ENCODE results near the gene SMARCA2.

The SMARCA2 gene

GRCh38 chr9:2107906-2108451 lies 92.8 kb downstream of the SMARCA2 start:
- WGBS (ENCODE audit: insufficient coverage) = 98% methylated on average over 5 of the region's 5 CpGs
- Histone ChIP-seq H3K36me3 (ENCODE audit: control insufficient read depth in 4 of 4, insufficient read depth in 4 of 4, low read length in 3 of 4) (peaks cover 30 to 90% (median 66%) of the 10 kb centered on the region in 4 experiments), H3K27ac (ENCODE audit: insufficient read depth in 1 of 2, low read depth in 1 of 2, low read length in 2 of 2, poor library complexity in 1 of 2, severe bottlenecking in 2 of 2) (no peak overlapping the region)

GRCh38 chr9:2109069-2109650 lies 94.0 kb downstream of the SMARCA2 start:
- Histone ChIP-seq H3K27ac (ENCODE audit: insufficient read depth in 1 of 2, low read depth in 1 of 2, low read length in 2 of 2, poor library complexity in 1 of 2, severe bottlenecking in 2 of 2) (no peak overlapping the region), H3K4me3 (ENCODE audit: control insufficient read depth in 1 of 7, extremely low read depth in 1 of 7, insufficient read depth in 4 of 7, low read depth in 2 of 7, low read length in 6 of 7) (no peak overlapping the region), H3K27me3 (replicated peaks in 2 of 5; ENCODE audit: control insufficient read depth in 4 of 5, insufficient read depth in 5 of 5, low read length in 4 of 5) (no peaks in the 10 kb centered on the region), H3K36me3 (ENCODE audit: control insufficient read depth in 4 of 4, insufficient read depth in 4 of 4, low read length in 3 of 4) (peaks cover 38 to 91% (median 66%) of the 10 kb centered on the region in 4 experiments), H3K9me3 (ENCODE audit: control extremely low read depth in 1 of 5, control insufficient read depth in 4 of 5, insufficient read depth in 2 of 5, low read depth in 1 of 5, low read length in 4 of 5) (no peaks in the 10 kb centered on the region), H3K4me1 (ENCODE audit: control extremely low read depth in 1 of 4, control insufficient read depth in 4 of 4, insufficient read depth in 4 of 4, low read length in 3 of 4) (no peaks in the 10 kb centered on the region)
- DNase-seq = no peak
- no CpG with 5 or more reads among the region's 2 CpGs for WGBS (ENCODE audit: insufficient coverage)
- ChIA-PET POLR2A (interaction anchor here (0.6 kb wide), 1 partner anchor 10 kb away, joined by 3 read pairs; no protein-coding TSS in a partner anchor), CTCF (interaction anchor here (0.7 kb wide), 1 partner anchor 15 kb away, joined by 4 read pairs; no protein-coding TSS in a partner anchor)

More at GRCh38 chr9:2107906-2108451, 92.8 kb downstream of the SMARCA2 start:
- ChIA-PET CTCF (interaction anchor here (0.8 kb wide), 1 partner anchor 28 kb away, joined by 3 read pairs; no protein-coding TSS in a partner anchor), POLR2A (no interaction called here)
- Histone ChIP-seq H3K27me3 (replicated peaks in 2 of 5; ENCODE audit: control insufficient read depth in 4 of 5, insufficient read depth in 5 of 5, low read length in 4 of 5) (no peaks in the 10 kb centered on the region), H3K4me3 (ENCODE audit: control insufficient read depth in 1 of 7, extremely low read depth in 1 of 7, insufficient read depth in 4 of 7, low read depth in 2 of 7, low read length in 6 of 7) (no peak overlapping the region), H3K4me1 (ENCODE audit: control extremely low read depth in 1 of 4, control insufficient read depth in 4 of 4, insufficient read depth in 4 of 4, low read length in 3 of 4) (no peaks in the 10 kb centered on the region), H3K9me3 (ENCODE audit: control extremely low read depth in 1 of 5, control insufficient read depth in 4 of 5, insufficient read depth in 2 of 5, low read depth in 1 of 5, low read length in 4 of 5) (no peaks in the 10 kb centered on the region)
- no peak for DNase-seq

- Histone ChIP-seq H3K27me3 (replicated peaks in 2 of 5; ENCODE audit: control insufficient read depth in 4 of 5, insufficient read depth in 5 of 5, low read length in 4 of 5) (no peaks in the 10 kb centered on the region), H3K36me3 (ENCODE audit: control insufficient read depth in 4 of 4, insufficient read depth in 4 of 4, low read length in 3 of 4) (peaks cover 39 to 89% (median 62%) of the 10 kb centered on the region in 4 experiments), H3K9me3 (ENCODE audit: control extremely low read depth in 1 of 5, control insufficient read depth in 4 of 5, insufficient read depth in 2 of 5, low read depth in 1 of 5, low read length in 4 of 5) (no peaks in the 10 kb centered on the region), H3K4me1 (ENCODE audit: control extremely low read depth in 1 of 4, control insufficient read depth in 4 of 4, insufficient read depth in 4 of 4, low read length in 3 of 4) (no peaks in the 10 kb centered on the region), H3K27ac (ENCODE audit: insufficient read depth in 1 of 2, low read depth in 1 of 2, low read length in 2 of 2, poor library complexity in 1 of 2, severe bottlenecking in 2 of 2) (no peak overlapping the region), H3K4me3 (ENCODE audit: control insufficient read depth in 1 of 7, extremely low read depth in 1 of 7, insufficient read depth in 4 of 7, low read depth in 2 of 7, low read length in 6 of 7) (no peak overlapping the region)
- POLR2A ChIA-PET = interaction anchor here (0.6 kb wide), 1 partner anchor 11 kb away, joined by 3 read pairs; no protein-coding TSS in a partner anchor
- no peak for DNase-seq
- CTCF ChIA-PET = no interaction called here
- 100% methylated on average over 2 of the region's 2 CpGs for WGBS (ENCODE audit: insufficient coverage)
Measured at GRCh38 chr9:2110036-2110435, 94.9 kb downstream of the SMARCA2 start.

- peaks cover 36 to 91% (median 68%) of the 10 kb centered on the region in 4 experiments for H3K36me3 ChIP-seq (ENCODE audit: control insufficient read depth in 4 of 4, insufficient read depth in 4 of 4, low read length in 3 of 4)
Measured at GRCh38 chr9:2116073-2116472, 100.9 kb downstream of the SMARCA2 start.

GRCh38 chr9:2117527-2117926 lies 102.4 kb downstream of the SMARCA2 start:
- CTCF ChIA-PET = no interaction called here
- peaks cover 33 to 85% (median 60%) of the 10 kb centered on the region in 4 experiments for H3K36me3 ChIP-seq (ENCODE audit: control insufficient read depth in 4 of 4, insufficient read depth in 4 of 4, low read length in 3 of 4)

More at GRCh38 chr9:2116073-2116472, 100.9 kb downstream of the SMARCA2 start:
- H3K4me3 ChIP-seq (ENCODE audit: control insufficient read depth in 1 of 7, extremely low read depth in 1 of 7, insufficient read depth in 4 of 7, low read depth in 2 of 7, low read length in 6 of 7) = no peak overlapping the region
- no peaks in the 10 kb centered on the region for H3K27me3 ChIP-seq (replicated peaks in 2 of 5; ENCODE audit: control insufficient read depth in 4 of 5, insufficient read depth in 5 of 5, low read length in 4 of 5)
- CTCF ChIA-PET = interaction anchor here (0.8 to 1.4 kb wide), 11 partner anchors 10 to 724 kb away, joined by 3 to 6 read pairs (median 3); no protein-coding TSS in a partner anchor
- no peak overlapping the region for H3K27ac ChIP-seq (ENCODE audit: insufficient read depth in 1 of 2, low read depth in 1 of 2, low read length in 2 of 2, poor library complexity in 1 of 2, severe bottlenecking in 2 of 2)
- peak; percentile 10 to 43 (median 31) for DNase-seq
- no peaks in the 10 kb centered on the region for H3K4me1 ChIP-seq (ENCODE audit: control extremely low read depth in 1 of 4, control insufficient read depth in 4 of 4, insufficient read depth in 4 of 4, low read length in 3 of 4)
- POLR2A ChIA-PET = no interaction called here
- no peaks in the 10 kb centered on the region for H3K9me3 ChIP-seq (ENCODE audit: control extremely low read depth in 1 of 5, control insufficient read depth in 4 of 5, insufficient read depth in 2 of 5, low read depth in 1 of 5, low read length in 4 of 5)
- WGBS (ENCODE audit: insufficient coverage) = 90% methylated on average over 3 of the region's 3 CpGs

GRCh38 chr9:2119566-2119965 lies 104.4 kb downstream of the SMARCA2 start:
- H3K9me3 ChIP-seq (ENCODE audit: control extremely low read depth in 1 of 5, control insufficient read depth in 4 of 5, insufficient read depth in 2 of 5, low read depth in 1 of 5, low read length in 4 of 5) = no peaks in the 10 kb centered on the region
- no peak overlapping the region for H3K4me3 ChIP-seq (ENCODE audit: control insufficient read depth in 1 of 7, extremely low read depth in 1 of 7, insufficient read depth in 4 of 7, low read depth in 2 of 7, low read length in 6 of 7)
- H3K27ac ChIP-seq (ENCODE audit: insufficient read depth in 1 of 2, low read depth in 1 of 2, low read length in 2 of 2, poor library complexity in 1 of 2, severe bottlenecking in 2 of 2) = no peak overlapping the region
- DNase-seq = no peak
- H3K27me3 ChIP-seq (replicated peaks in 2 of 5; ENCODE audit: control insufficient read depth in 4 of 5, insufficient read depth in 5 of 5, low read length in 4 of 5) = no peaks in the 10 kb centered on the region
- H3K4me1 ChIP-seq (ENCODE audit: control extremely low read depth in 1 of 4, control insufficient read depth in 4 of 4, insufficient read depth in 4 of 4, low read length in 3 of 4) = no peaks in the 10 kb centered on the region
- ChIA-PET POLR2A (no interaction called here), CTCF (interaction anchor here (0.7 to 16.4 kb wide), 3 partner anchors 10 to 608 kb away, joined by 3 to 272 read pairs (median 4); no protein-coding TSS in a partner anchor)
- H3K36me3 ChIP-seq (ENCODE audit: control insufficient read depth in 4 of 4, insufficient read depth in 4 of 4, low read length in 3 of 4) = peaks cover 32 to 84% (median 63%) of the 10 kb centered on the region in 4 experiments
- 98% methylated on average over 8 of the region's 9 CpGs for WGBS (ENCODE audit: insufficient coverage)

More at GRCh38 chr9:2117527-2117926, 102.4 kb downstream of the SMARCA2 start:
- H3K27ac ChIP-seq (ENCODE audit: insufficient read depth in 1 of 2, low read depth in 1 of 2, low read length in 2 of 2, poor library complexity in 1 of 2, severe bottlenecking in 2 of 2) = no peak overlapping the region
- POLR2A ChIA-PET = no interaction called here
- no peaks in the 10 kb centered on the region for H3K4me1 ChIP-seq (ENCODE audit: control extremely low read depth in 1 of 4, control insufficient read depth in 4 of 4, insufficient read depth in 4 of 4, low read length in 3 of 4)
- no peaks in the 10 kb centered on the region for H3K9me3 ChIP-seq (ENCODE audit: control extremely low read depth in 1 of 5, control insufficient read depth in 4 of 5, insufficient read depth in 2 of 5, low read depth in 1 of 5, low read length in 4 of 5)
- 98% methylated on average over 5 of the region's 6 CpGs for WGBS (ENCODE audit: insufficient coverage)
- no peaks in the 10 kb centered on the region for H3K27me3 ChIP-seq (replicated peaks in 2 of 5; ENCODE audit: control insufficient read depth in 4 of 5, insufficient read depth in 5 of 5, low read length in 4 of 5)
- no peak for DNase-seq
- H3K4me3 ChIP-seq (ENCODE audit: control insufficient read depth in 1 of 7, extremely low read depth in 1 of 7, insufficient read depth in 4 of 7, low read depth in 2 of 7, low read length in 6 of 7) = no peak overlapping the region
